Measurements from ENCODE around the gene ST8SIA1.
"Not testable (repeated sequence)": the region's sequence is repeated elsewhere in the genome, so short reads cannot be mapped to it uniquely, and the experiment has no call there.

Gene ST8SIA1

GRCh38 chr12:22334410-22335100 lies at the start of gene ST8SIA1:
ST8SIA1 (minus strand) TSS chr12:22334707; CDS start chr12:22334232, 475 bp downstream.
- no peak for DNase-seq (ENCODE audit: low spot score)

DNA sequence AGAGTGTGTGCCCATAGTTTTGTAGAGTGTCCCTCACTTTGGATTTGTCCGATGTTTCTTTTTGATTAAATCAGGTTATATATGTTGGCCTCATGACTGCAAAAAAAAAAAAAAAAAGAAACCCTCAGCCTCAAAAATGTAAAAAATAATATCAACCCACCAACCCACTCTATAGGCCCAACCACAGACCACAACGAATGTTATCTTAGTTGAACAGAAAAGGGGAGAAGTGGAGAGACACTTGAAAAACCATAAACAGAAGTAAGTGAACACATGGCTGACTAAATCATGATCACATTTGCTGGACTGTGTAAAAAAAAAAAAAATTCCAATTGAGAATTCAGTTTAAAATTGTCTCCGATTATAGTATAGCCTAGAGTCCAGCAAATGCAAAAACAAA lies 45.5 kb upstream of the ST8SIA1 start:
- no peak for DNase-seq (ENCODE audit: low spot score)

DNA sequence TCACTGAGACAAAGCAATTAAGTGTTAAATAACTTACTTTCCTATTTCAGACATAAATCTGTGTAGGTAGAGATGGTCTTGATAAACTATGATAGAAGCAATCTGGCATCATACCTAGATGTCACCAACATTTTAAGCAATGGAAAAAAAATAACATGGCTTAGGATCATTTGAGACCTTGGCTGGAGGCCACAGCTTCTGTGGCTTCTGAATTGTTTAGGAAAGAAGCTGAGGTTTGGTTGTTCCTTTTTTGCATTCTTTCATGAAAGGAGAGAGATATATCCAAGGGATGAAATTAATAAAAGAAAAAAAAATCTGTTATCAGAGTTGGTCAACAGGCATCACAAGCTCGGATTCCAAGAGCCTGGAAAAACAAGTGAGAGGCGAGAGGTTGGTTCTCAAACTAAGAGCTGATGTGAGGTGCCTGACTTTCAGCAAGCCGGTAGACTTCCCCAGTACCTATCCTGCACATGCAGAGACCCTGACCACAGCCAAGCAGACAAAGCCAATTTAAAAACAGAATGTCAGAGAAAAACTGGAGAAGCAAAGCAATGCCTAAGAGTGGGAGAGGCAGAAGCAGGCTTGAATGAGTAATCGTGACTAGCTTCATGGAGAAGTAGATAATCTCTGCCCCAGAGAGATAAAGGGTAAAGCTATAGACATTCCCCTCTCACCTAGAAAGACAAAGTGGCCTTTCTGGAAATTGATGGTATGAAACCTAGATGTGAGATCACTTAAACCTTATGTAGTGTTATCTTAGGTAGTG lies 43.4 kb upstream of the ST8SIA1 start:
- DNase-seq (ENCODE audit: low spot score): no peak

DNA sequence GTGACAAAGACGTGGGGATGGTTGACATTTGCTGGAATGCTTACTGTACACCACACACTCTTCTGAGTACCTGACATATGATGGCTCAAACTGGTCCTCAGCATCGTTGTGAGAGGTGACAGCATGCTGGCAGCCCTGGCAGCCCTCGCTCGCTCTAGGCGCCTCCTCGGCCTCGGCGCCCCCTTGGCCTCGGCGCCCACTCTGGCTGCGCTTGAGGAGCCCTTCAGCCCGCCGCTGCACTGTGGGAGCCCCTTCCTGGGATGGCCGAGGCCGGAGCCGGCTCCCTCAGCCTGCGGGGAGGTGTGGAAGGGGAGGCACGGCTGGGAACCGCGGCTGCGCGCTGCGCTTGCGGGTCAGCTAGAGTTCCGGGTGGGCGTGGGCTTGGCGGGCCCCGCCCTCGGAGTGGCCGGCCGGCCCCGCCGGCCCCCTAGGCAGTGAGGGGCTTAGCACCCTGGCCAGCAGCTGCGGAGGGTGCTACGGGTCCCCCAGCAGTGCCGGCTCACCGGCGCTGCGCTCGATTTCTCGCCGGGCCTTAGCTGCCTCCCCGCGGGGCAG lies 42.2 kb upstream of the ST8SIA1 start:
- not testable (repeated sequence) for DNase-seq (ENCODE audit: low spot score)

DNA sequence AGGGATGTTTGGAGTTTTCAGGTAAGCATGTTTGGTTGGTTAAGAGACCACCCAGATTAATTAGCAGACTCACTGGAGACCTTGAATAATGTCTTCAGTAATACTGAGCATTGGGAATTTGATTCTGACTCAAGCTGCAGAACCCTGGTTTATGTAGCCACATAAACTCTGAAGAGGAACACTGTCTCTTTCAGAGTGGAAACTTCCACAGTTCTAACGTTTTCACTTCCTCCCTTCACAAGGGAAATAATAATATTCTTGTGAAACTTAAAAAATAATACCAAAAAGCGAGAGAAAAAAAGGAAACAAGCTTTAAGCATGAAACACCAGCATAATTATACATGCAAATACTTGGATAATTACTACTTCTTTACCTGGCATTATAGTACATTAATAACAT lies 40.0 kb upstream of the ST8SIA1 start:
- no peak for DNase-seq (ENCODE audit: low spot score)

DNA sequence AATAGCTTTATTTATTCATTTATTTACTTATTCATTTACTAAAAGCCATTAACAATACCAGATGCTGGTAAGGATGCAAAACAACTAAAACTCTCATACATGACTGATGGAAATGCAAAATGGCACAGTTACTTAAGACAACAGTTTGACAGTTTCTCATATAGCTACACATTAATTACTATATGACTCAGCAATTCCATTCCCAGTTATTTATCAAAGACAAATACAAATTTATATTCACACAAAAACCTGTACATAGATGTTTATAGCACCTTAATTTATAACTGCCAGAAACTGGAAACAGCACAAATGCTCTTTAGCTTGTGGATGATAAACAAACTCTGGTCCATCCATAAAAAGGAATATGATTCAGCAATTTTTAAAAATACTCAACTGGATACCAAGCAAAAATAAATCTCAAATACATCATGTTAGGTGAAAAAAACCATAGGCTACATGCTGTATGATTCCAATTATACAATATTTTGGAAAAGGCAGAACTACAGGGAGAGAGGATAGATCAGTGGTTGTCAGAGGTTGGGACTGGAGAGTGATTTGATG lies 37.9 kb upstream of the ST8SIA1 start:
- DNase-seq (ENCODE audit: low spot score): no peak

DNA sequence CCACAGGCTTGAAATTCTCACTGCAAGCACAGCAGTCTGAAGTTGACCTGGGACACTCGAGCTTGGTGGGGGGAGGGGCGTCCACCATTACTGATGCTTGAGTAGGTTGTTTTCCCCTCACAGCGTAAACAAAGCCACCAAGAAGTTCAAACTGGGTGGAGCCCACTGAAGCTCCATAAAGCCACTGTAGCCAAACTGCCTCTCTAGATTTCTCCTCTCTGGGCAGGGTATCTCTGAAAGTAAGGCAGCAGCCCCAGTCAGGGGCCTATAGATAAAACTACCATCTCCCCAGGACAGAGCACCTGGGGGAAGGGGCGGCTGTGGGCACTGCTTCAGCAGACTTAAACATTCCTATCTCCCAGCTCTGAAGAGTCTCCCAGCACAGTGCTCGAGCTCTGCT lies 31.7 kb upstream of the ST8SIA1 start:
- no peak for DNase-seq (ENCODE audit: low spot score)

GRCh38 chr12:22361785-22362184 lies 27.3 kb upstream of the ST8SIA1 start:
- no peak for DNase-seq (ENCODE audit: low spot score)

DNA sequence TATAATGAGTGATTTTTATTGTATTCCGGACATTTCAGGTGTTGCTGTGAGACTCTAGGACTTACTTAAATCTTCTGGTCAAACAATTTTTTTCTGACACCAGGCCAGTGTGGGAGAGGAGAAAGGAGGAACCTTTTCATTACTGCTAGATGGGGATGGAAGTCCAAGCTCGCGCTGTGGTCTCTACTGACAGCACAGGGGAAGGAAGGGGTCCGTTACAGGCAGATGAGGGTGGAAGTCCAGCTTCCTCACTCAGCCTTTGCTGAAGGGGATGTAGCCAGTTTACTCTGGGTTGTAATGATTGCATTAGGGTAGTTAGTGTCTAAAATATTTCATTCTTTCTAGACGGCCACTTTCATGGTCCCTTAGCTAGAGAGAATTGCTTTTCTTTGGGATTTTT lies 26.3 kb upstream of the ST8SIA1 start:
- DNase-seq (ENCODE audit: low spot score): no peak

GRCh38 chr12:22357531-22357930 lies 23.0 kb upstream of the ST8SIA1 start:
- DNase-seq (ENCODE audit: low spot score): no peak

DNA sequence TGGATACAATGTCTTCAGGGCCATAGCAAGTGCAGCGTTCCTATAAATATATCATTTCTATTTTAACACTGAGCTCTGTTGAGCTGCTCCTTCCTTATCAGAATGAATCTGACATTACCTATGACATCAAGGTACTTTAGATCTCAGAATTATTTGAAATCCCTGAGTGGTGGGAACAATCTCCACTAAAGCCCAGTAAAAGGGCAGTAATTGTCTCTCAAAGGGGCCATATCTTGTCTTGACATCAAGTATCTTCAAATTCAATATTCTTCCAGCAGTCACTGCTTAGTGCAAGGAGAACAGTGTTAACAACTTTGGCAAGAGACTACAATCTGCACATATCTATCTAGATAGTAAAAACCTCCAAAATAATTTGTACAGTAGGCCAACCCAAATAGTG lies 21.7 kb upstream of the ST8SIA1 start:
- no peak for DNase-seq (ENCODE audit: low spot score)

GRCh38 chr12:22355011-22355580 lies 20.6 kb upstream of the ST8SIA1 start:
- no peak for DNase-seq (ENCODE audit: low spot score)

GRCh38 chr12:22353615-22354325 lies 19.3 kb upstream of the ST8SIA1 start:
- no peak for DNase-seq (ENCODE audit: low spot score)

- no peak for DNase-seq (ENCODE audit: low spot score)
Measured at GRCh38 chr12:22350886-22351285, 16.4 kb upstream of the ST8SIA1 start.

DNA sequence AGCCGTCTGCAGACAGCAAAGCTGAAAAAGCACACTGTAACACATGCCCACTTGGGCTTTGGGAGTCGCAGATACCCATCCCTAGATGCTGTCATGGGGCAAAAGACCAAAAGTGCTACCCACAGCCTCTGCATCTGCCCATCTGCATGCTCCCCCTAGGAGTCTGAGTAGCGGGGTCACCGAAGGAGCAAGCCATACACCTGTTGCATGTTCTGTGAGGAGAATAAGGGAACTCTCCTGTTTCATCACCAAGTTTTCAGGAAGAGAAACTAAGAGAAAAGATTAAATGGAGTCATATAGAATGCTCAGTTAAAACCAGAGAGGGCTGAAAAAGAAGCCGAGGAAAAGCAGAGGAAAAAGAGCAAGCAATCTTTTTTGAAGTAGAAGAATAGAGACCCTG lies 13.7 kb upstream of the ST8SIA1 start:
- DNase-seq (ENCODE audit: low spot score): no peak

DNA sequence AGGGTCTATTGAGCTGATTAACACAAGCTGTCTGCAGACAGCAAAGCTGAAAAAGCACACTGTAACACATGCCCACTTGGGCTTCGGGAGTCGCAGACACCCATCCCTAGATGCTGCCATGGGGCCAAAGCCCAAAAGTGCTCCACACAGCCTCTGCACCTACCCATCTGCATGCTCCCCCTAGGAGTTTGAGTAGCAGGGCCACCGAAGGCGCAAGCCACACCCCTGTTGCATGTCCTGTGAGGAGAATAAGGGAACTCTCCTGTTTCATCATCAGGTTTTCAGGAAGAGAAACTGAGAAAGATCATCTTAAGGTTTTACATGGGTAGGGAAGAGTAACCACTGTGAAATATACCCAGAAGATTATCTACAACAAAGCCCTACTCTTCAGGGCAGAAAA lies 5.6 kb upstream of the ST8SIA1 start:
- DNase-seq (ENCODE audit: low spot score): no peak

- DNase-seq (ENCODE audit: low spot score): no peak
Measured at GRCh38 chr12:22339691-22340090, 5.2 kb upstream of the ST8SIA1 start.

DNA sequence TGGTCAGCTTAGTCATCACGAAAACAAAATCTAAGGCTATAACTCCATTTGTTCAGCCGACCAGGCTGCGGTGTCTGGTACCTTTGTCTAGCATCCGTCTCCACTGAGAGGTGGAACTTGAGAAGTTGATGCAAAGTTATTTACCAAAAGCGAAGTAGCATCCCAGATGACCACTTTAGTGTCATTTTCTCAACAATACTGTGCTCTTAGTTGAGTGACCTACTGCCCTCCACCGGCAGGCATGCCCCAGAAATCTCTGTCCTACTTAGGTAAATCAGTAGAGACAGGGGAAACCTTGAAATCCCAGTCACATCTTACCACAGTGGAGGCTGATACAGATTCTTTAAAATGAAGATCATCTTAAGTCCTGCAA lies 1.3 kb upstream of the ST8SIA1 start:
- no peak for DNase-seq (ENCODE audit: low spot score)

- no peak for DNase-seq (ENCODE audit: low spot score)
Measured at GRCh38 chr12:22333713-22334409, 646 bp downstream of the ST8SIA1 start.

- DNase-seq (ENCODE audit: low spot score): no peak
Measured at GRCh38 chr12:22333186-22333712, 1.3 kb downstream of the ST8SIA1 start.

- no peak for DNase-seq (ENCODE audit: low spot score)
Measured at GRCh38 chr12:22332202-22332601, 2.3 kb downstream of the ST8SIA1 start.
